DMS153 treated with DMSO at 0.1 percent for 48 hours (cell line): ENCODE measurements around the gene FLYWCH1.
A peak's percentile ranks its signal among the peaks of the same experiment; 100 is the strongest.
"Not testable (repeated sequence)": the region's sequence is repeated elsewhere in the genome, so short reads cannot be mapped to it uniquely, and the experiment has no call there.

Experiments
- DNase-seq: peaks from one replicate; lab custom pipeline; 2025; ENCODE audit not compliant: unreplicated experiment; lab: John Stamatoyannopoulos, UW

FLYWCH1 gene

DNA sequence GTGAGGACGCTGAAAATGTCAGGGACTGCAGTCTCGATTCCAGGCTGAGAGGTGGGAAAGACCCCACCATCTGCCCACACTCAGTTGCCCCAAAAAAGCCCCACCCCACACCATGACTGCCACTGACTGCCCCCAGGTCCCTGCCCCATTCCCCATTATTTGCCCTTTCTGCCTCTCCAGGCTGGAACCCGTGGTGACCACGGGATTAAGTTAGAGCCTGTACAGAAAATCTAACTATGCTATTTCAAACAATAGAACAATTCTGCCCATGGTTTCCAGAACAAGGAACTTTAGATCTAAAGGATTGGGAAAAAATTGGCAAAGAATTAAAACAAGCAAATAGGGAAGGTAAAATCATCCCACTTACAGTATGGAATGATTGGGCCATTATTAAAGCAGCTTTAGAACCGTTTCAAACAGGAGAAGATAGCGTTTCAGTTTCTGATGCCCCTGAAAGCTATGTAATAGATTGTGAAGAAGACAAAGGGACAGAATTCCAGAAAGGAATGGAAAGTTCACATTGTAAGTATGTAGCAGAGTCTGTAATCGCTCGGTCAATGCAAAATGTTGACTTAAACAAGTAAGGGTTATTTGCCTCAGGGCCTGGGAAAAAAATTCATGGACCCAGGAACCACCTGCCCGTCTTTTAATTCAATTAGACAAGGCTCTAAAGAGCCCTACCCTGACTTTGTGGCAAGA is 14.4 kb downstream of the FLYWCH1 start:
- DNase-seq = no peak

DNA sequence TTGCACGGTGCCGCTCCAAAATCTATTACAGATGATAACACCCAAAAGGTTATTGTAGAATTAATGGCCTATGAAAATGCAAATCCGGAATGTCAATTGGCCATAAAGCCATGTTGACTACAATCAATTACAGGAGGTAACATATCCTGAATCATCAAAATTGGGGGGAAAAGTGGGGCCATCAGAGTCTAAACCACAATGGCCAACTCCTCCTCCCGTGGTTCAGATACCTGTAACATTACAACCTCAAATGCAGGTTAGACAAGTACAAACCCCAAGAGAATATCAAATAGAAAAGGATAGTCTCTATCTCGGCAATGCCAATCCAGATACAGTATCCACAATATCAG is 14.9 kb downstream of the FLYWCH1 start:
- no peak for DNase-seq

DNA sequence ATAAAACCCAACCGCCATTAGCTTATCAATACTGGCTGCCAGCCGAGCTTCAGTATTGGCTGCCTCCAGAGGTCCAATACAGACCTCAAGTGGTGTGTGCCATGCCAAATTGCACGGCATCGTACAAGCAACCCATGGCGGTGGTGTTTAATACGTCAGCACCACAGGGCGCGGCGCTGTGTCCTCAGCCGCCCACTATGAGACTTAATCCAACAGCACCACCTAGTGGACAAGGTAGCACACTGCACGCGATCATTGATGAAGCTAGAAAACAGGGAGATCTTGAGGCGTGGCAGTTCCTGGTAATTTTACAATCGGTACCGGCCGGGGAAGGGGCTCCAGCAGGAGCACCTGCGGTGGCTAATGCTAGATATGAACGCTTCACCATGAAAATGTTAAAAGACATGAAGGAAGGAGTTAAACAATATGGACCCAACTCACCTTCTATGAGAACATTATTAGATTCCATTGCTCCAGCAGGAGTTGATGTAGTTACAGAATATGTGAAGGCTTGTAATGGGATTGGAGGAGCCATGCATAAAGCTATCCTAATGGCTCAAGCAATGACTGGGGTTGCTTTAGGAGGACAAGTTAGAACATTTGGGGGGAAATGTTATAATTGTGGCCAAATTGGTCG is 15.4 kb downstream of the FLYWCH1 start:
- peak; percentile 86 for DNase-seq

DNA sequence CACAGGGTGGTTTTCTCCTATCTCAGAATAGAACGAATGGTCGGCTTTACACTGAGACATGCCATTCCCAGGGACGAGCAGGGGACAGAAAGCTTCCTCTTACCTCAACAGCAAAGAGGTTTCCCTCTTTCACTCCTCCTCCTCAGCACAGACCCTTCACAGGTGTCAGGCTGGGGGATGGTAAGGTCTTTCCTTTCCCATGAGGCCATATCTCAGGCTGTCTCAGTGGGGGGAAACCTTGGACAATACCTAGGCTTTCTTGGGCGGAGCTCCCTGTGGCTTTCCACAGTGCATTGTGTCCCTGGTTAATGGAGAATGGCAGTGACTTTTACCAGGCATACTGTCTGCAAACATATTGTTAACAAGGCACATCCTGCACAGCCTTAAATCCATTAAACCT is 16.4 kb downstream of the FLYWCH1 start:
- DNase-seq = not testable (repeated sequence)

DNA sequence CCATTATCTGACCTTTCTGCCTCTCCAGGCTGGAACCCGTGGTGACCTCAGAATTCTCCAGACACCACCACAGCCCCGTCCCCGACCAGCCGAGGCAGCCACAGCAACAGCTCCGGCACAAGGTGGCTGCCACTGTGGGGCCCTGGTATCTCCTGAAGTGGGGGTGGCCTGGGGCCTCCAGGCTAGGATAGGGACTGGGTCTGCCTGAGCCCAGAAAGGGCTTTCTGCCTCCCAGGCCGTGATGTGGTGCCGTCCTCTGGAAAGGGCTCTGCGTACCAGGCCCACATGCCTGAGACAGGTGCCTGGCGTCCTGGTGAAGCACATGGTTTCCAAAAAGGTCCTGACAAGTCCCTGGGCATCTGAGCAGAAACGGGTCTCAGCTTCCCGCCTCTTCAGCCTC is 17.1 kb downstream of the FLYWCH1 start:
- no peak for DNase-seq

DNA sequence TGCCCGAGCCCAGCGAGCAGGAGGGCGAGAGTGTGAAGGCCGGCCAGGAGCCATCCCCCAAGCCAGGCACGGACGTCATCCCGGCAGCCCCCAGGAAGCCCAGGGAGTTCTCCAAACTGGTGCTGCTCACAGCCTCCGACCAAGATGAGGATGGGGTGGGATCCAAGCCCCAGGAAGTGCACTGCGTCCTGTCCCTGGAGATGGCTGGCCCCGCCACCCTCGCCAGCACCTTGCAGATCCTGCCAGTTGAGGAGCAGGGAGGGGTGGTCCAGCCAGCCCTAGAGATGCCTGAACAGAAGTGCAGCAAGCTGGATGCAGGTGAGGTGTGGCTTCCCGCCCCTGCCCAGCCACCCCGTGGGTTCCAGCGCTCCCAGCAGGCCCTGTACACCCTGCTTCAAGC is 18.0 kb downstream of the FLYWCH1 start:
- DNase-seq = no peak

DNA sequence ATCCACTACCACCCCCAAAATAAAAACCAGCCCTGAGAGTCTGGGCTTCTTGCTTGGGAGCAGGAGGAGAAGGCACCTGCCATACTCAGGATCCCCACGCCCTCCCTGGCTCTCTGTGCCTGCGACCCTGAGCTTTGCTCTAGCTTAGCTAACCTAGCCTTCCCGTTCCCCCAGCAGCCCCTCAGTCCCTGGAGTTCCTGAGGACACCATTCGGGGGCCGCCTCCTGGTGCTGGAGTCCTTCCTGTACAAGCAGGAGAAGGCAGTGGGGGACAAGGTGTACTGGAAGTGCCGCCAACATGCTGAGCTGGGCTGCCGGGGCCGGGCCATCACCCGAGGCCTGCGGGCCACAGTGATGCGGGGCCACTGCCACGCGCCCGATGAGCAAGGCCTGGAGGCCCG is 18.5 kb downstream of the FLYWCH1 start:
- DNase-seq = no peak

DNA sequence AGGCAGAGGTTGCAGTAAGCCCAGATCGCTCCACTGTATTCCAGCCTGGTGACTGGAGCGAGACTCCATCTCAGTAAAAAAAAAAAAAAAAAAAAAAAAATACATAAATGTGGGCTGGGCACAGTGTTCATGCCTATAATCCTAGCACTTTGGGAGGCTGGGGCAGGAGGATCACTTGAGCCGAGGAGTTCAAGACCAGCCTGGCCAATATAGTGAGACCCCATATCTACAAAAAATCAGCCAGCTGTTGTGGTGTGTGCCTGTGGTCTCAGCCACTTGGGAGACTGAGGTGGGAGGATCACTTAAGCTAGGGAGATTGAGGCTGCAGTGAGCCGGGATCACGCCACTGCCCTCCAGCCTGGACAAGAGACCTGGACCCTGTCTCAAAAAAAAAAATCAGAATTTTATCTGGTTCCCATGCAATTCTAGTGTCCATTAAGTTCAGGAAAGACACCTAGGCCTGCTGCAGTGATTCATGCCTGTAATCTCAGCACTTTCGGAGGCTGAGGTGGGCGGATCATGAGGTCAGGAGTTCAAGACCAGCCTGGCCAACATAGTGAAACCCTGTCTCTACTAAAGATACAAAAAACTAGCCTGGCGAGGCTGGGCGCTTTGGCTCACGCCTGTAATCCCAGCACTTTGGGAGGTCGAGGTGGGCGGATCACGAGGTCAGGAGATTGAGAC is 19.6 kb downstream of the FLYWCH1 start:
- not testable (repeated sequence) for DNase-seq

DNA sequence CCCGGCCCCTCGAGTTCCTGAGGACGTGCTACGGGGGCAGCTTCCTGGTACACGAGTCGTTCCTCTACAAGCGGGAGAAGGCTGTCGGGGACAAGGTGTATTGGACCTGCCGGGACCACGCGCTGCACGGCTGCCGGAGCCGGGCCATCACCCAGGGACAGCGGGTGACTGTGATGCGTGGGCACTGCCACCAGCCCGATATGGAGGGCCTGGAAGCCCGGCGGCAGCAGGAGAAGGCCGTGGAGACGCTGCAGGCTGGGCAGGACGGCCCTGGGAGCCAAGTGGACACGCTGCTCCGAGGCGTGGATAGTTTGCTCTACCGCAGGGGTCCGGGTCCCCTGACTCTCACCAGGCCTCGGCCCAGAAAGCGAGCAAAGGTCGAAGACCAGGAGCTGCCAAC is 21.4 kb downstream of the FLYWCH1 start:
- DNase-seq = no peak

DNA sequence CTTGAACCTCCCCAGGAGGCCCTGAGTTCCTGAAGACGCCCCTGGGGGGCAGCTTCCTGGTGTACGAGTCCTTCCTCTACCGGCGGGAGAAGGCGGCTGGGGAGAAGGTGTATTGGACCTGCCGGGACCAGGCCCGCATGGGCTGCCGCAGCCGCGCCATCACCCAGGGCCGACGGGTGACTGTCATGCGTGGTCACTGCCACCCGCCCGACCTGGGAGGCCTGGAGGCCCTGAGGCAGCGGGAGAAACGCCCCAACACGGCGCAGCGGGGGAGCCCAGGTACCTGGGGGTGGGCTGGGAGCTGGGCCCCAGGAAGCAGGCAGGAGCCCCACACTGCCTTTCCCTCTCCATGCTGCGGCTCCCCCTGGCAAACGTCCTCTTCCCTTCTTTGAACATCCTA is 22.0 kb downstream of the FLYWCH1 start:
- no peak for DNase-seq

DNA sequence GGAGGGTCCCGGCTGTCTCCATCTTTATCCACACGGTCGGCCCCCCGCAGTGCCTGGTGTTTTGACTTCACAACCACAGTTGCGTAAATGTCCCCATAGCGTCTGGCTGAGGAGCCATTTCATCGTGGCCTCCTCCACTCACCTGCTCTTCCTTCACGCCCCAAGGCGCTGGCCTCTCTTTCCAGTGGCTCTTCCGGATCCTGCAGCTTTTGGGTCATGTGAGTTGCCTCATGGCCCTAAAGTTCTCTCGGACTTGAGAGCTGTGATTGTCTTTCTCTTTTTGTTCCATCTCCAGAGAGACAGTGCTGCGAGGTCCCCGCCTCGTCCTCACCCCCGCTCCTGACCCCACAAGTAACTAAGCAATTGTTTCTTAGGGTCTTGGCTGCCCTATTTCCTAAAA is 22.7 kb downstream of the FLYWCH1 start:
- no peak for DNase-seq

DNA sequence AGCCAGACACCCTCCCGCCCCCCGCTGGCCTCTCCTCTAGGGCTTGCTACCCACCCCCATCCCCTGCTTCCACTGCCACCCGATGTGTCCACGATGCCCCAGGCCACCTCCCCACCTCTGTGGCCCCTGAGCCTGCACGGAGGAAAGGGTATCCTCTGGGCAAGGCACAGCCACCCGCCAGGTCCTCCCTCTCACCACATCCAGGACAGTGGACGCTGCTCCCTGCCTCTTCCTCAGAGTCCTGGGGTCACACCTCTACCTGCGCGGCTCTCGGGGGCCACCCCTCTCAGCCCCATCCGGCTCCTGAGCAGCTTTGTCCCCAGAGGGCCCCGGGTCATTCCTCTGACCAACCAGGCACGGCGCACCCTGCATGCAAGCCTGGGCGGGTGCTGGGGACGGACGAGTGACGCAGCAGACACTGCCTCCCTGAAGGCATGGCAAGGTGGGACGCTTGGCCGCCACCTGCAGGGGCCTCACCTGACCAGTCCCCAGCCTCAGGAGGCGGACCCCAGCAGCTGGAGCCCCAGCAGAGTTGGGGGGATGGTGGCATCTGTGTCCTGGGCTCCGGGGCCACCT is 24.8 kb downstream of the FLYWCH1 start:
- DNase-seq = no peak

DNA sequence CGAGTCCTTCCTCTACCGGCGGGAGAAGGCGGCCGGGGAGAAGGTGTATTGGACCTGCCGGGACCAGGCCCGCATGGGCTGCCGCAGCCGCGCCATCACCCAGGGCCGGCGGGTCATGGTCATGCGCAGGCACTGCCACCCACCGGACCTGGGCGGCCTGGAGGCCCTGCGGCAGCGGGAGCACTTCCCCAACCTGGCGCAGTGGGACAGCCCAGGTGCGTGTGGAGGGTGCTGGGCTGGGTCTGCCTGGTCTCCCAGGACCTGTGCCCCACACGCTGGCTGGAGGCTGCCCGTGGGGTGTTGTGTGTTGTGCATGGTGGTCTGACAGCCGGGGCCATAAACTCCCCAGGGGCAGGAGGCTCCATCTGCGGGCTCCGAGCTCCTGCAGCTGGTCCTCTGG is 25.4 kb downstream of the FLYWCH1 start:
- DNase-seq = no peak

DNA sequence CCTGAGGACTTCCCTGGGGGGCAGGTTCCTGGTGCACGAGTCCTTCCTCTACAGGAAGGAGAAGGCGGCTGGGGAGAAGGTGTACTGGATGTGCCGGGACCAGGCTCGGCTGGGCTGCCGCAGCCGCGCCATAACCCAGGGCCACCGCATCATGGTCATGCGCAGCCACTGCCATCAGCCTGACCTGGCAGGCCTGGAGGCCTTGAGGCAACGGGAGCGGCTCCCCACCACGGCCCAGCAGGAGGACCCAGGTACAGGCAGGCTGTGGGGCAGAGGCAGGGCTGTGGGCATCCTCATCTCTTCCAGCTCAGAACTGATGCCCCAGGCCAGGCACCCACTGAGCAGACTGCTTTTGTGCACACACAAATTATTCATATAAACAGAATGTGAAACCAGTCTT is 26.5 kb downstream of the FLYWCH1 start:
- no peak for DNase-seq

DNA sequence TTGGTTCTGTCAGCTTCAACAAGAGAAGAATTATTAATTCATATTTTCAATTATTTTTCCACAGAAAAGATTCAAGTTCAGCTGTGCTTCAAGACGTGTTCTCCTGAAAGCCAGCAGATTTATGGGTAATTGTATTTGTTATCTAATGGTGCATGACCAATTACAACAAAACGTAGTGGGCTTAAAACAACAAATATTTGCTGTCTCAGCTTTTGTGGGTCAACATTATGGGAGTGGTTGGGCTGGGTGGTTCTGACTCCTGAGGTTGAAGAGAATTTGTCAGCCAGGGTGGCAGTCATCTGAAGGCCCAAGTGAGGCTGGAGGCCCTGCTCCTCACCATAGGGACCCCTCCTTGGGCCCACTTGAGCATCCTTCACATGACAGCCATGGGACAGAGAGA is 28.2 kb downstream of the FLYWCH1 start:
- DNase-seq = no peak

DNA sequence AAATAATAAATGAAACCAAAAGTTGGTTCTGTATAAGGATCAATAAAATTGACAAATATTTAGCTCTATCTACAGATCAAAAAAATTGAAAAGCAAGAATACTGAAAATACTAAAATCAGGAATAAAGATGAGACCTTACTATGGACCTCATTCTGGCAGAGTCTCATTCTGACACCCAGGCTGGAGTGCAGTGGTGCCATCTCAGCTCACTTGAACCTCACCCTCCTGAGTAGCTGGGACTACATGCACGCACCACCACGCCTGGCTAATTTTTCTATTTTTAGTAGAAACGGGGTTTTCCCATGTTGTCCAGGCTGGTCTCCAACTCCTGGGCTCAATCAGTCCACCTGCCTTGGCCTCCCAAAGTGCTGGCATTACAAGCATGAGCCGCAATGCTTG is 30.3 kb downstream of the FLYWCH1 start:
- DNase-seq = no peak

DNA sequence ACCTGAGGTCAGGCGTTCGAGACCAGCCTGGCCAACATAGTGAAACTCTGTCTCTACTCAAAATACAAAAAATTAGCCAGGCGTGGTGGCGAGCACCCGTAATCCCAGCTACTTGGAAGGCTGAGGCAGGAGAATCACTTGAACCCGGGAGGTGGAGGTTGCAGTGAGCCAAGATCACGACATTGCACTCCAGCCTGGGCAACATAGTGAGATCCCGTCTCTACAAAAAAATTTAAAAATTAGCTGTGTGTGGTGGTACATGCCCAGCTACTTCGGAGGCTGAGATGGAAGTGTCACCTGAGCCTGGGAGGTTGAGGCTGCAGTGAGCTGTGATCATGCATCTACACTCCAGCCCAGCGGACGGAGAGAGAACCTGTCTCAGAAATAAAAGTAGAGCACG is 32.0 kb downstream of the FLYWCH1 start:
- DNase-seq = not testable (repeated sequence)

DNA sequence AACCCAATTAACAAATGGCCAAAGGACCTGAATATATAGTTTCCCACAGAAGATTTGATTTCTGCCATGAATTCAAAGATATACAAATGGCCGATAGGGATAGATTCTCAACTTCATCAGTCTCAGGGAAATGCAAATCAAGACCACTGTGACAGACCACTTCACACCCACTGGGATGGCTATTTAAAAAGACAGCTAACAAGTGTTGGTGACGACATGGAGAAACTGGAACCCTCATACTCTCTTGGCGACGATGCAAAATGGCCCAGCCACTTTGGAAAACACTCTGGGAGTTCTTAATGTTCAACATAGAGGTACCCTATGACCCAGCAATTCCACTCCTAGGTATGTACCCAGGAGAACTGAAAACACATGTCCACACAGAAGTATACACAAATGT is 34.9 kb downstream of the FLYWCH1 start:
- no peak for DNase-seq

DNA sequence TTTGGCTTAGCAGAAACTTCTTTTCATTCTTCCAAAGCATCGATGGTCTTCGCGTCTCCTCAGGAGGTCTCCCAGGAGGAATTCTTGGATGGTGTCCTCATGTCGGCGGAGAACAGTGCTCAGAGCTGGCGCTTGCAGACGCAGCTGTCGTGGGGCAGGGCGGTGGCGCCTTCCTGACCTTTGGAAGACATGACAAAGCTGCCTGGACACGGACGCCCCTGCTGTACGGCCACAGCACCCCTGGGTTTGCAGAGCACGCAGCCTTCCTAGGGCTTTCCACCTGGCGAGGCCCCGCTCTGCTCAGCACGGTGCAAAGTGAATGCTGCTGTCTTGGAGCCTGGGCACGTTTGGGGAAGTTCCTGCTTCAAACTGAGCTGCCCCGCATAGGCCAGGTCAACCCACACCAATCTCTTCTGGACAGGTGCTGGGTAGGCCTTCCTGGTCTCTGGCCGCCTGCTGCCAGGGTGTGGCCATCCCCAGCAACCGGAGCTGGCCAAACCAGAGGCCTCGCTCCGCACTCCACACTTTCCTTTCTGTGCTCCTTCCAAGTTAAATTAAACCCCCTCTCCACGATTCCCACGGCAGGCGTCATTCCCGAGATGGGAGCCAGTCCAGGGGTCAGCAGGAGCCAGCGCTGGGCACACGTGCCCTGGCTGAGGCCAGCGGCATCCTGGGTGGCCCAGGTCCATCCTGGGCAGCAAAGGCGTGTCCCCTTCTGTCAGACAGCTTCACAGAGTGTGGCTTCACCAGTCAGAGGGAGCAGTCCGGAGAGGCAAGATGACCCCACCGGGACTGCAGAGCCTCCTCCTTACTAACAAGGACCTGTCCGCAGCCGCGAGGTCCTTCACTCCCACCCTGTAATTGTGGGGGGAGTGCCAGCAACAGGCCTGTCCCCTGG is 37.3 kb downstream of the FLYWCH1 start:
- DNase-seq = no peak

DNA sequence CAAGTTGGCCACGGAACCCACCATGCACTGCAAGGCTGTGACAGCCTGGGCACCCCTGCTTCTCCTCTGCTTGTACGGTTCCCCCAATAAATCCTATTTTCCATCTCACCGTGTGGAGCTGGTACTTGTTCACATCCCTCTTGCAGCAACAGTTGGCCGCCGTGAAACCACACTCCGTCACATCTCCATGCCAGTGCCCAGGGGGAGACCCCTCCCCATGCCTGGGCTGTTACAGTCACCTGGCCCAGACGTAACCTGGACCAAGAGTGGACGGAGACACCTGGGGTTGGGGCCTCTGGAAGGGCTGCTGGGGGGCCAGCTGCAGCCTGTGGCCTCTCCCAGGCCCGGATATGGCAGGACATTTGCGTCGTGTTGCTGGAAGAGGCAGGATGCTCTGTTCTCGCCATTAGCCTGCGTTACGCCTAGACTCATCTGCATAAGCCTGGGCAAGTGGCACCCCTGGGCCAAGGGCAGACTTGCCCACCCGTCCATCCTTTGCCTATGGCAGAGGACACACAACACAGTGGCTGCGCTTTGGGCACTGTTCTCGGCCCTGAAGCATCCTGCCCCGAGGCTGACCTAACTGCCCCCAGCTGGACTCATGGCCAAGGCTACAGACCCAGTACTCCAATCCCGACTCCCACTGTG is 38.1 kb downstream of the FLYWCH1 start:
- no peak for DNase-seq

DNA sequence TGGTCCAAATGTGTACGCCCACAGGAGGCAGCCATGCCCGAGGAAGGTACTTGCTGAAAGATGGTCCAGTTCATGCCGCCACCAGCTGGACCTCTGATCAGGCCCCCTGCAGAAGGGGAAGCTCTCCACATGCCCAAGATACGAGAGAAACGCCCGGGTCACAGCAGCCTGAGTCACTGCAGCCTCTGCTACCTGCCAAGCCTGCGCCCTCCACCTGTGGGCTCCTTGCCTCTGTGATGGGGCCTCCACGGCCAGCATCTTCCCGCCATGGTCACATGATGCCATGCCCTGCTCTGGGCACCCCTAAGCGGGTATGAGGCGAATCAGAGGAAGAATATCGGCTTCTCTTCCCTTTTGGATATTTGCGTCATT is 38.6 kb downstream of the FLYWCH1 start:
- no peak for DNase-seq
